Kidney glomerular epithelial cell (primary cell): Measurements from ENCODE around the gene LDB3.

ENCODE experiments used
- DNase-seq: peaks from one replicate; lab custom pipeline; 2025; lab: John Stamatoyannopoulos, UW

Gene LDB3

GRCh38 chr10:86707505-86707904 is 39.2 kb downstream of the LDB3 start:
- no peak for DNase-seq

GRCh38 chr10:86708068-86708782 is 39.9 kb downstream of the LDB3 start:
- DNase-seq = no peak

- no peak for DNase-seq
These were observed 40.6 kb downstream of the LDB3 start for GRCh38 chr10:86708783-86709380.

DNA sequence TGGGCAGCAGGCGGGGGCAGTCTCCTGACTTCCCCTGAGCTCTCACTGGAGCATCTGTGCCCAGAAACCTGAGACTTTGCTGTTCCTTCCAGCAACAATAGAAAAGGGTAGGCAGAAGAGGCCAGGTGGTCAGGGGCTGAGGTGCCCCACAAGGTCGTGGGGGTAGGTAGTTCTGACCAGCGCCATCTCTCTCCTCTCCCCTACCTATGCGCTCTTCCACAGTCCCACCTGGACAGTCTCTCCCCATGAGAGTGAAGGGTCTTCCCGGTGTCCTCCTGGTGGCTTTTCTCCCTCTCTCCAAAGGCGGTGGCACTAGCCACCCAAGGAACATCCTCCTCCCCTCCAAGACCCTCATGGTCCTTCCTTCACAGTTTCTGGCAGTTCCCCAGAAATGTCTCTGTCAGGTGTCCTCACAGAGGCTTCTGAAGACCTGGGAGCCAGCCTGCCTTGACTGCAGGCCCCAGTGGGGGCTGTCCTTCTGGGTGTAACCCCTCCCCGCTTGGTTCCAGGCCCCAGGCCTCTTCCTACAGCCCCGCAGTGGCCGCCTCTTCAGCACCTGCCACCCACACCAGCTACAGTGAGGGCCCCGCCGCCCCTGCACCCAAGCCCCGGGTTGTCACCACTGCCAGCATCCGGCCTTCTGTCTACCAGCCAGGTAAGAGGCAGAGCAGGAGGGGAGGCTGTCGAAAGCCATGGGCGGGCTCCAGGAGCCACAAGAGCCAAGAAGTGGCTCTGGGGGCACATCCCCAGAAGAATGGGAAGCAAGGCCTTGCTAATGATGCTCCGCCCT is 41.3 kb downstream of the LDB3 start:
- no peak for DNase-seq

- DNase-seq = peak; percentile 80
These were observed 42.7 kb downstream of the LDB3 start for GRCh38 chr10:86710987-86711512.

GRCh38 chr10:86711513-86712316 is 43.4 kb downstream of the LDB3 start:
- DNase-seq = peak; percentile 43

DNA sequence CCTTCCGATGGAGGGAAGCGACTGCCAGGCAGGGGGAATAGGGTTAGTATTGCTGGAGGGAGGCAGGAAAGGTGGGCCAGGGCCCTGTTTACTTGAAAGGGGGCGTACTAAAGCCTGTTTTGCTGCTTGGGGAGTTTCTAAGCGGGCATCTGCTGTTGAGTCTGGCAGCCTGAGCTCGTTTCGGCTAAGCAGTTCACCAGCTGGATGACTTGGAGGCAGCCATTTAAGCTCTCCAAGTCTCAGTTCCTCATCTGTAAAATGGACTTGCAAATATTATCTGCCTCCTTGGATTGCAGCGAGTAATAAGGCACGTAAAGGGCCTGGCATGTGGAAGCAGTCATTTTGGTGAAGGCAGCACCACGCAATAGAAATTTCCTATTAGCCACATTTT is 44.0 kb downstream of the LDB3 start:
- DNase-seq = no peak

DNA sequence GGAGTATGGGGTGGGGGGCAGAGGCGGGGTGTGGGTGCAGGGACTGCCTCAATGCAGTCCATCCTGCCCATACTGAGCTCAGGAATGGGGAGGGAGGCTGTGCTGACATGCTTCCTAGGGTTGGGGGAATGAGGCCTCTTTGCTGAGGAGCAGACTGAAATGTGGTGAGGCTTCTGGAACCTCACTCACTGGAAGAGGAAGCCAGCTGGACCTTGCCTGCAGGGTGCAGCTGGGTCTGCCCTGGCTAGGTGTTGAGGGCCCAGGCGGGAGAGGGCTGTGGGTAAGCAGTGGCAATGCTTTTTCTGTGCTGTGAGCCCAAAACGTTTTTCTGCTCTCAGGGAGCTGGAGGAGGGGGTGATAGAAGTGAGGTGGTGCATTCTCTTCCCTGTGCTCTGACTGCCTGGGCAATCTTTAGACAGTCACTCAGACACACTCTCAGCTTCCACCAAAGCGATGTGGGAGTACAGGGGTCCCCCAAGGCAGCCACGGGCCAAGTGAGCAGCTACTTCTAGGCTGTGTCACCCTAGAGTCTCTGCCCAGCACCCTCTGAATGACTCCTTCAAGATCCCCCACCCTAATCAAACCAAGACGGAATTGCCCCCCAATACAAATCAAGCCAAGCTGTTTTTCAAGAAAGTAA is 47.0 kb downstream of the LDB3 start:
- DNase-seq = no peak

DNA sequence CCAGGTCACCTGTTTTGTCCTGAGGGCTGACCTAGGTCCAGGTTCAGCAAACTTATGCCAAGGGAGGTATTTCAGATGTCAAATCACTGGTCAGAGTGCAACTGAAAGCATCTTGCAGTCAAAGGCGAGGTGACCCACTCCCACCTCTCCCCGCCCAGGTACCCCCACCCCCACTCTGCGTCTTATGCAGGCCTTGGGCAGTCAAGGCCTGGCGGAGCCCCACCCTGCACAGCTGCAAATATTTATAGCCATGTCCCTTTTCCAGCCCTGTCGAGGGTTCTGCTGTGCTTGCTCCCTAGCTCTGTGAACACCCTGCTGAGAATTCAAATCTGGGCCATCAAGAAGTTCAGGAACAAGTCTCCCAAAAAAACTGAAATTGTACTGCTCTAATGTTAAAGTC is 47.5 kb downstream of the LDB3 start:
- DNase-seq = no peak

DNA sequence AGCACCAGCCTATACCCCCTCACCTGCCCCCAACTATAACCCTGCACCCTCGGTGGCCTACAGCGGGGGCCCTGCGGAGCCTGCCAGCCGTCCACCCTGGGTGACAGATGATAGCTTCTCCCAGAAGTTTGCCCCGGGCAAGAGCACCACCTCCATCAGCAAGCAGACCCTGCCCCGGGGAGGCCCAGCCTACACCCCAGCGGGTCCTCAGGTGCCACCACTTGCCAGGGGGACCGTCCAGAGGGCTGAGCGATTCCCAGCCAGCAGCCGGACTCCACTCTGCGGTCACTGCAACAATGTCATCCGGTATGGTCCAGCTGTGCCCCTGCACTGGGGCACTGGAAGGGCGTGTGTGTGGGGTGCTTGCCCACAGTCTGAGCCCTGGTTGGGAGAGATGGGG is 48.2 kb downstream of the LDB3 start:
- DNase-seq = no peak

DNA sequence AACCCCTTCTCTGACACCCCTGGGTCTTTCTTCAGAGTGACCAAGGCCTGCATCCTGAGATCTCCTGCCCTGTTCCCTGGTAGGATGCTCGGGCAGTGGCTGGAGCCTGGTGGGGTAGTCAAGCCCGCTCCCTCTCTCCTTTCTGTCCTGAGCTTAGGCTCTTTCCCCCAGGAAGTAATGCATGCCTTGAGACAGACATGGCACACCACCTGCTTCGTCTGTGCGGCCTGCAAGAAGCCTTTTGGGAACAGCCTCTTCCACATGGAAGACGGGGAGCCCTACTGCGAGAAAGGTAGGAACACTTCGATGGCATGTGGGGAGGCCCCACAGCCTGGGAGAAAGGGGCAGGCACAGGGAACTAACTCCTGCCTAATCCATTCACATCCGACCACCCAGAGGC is 50.2 kb downstream of the LDB3 start:
- DNase-seq = no peak

DNA sequence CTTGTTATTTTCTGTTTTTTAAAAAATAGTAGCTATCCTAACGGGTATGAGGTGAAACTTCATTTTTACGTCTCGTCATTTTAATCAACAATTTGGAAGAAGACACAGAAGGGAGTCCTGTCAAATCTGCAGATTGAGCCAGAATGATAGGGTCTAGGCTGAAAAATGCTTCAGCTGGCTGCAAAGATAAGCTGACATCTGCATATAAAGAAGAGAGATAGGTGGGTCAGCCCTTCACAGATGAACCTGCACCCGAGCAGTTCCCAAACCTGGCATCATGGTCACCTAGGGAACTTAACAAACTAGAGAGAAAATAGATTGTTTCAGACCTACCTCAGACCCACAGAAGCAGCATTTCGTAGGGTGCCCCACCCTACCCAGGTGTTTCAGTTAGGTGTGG is 52.9 kb downstream of the LDB3 start:
- DNase-seq = no peak

DNA sequence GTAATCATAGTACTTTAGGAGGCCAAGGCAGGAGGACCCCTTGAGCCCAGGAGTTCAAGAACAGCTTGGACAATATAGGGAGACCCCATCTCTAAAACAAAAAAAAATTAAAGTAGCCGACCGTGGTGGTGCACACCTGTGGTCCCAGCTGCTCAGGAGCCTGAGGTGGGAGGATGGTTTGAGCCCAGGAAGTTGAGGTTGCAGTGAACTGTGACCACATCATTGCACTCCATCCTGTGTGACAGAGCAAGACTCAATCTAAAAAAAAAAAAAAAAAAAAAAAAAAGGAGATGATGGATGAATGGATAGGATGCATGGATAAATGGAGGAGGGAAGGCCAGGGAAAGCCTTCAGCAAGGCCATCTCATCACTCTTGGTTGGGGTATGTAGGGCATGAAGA is 54.7 kb downstream of the LDB3 start:
- DNase-seq = no peak

DNA sequence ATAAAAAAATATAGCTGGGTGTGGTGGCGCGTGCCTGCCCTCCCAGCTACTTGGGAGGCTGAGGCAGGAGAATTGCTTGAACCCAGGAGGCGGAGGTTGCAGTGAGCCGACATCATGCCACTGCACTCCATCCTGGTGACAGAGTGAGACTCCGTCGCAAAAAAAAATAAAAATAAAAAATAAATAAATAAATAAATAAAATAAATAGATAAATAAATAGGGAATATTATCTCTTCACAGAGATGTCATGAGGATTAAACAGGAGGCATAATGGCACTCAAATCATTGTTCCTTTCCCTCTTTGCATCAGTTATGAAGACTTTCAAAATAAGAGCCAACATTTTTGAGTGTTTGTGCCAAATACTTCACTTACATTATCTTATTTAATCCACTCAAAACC is 56.1 kb downstream of the LDB3 start:
- no peak for DNase-seq

DNA sequence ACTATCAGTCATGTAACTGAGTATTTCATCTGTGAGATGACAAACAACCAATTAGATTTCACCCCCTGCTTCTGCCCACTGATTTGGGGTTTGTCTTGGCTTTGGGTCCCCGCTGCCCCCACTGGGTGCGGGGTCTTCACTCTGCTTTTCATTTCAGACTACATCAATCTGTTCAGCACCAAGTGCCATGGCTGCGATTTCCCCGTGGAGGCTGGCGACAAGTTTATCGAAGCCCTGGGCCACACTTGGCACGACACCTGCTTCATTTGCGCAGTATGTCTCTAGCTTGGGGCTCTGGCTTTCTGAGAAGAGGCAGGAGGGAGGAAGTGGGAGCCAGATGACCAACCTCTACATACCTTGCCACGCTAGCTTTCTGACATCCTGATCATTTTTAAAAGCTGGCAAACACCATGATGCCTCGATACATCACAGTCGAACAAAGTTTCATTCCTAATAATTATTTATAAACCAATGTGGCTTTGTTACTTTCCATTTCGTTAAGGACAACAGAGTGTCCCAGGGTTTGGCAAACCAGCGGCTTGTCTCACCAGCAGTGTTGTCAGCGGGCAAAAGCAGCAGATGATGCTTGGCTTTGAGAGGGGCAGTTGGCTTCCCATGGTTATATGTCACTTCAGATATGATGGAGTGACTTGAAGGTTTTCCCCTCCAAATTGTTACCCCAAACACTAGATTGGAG is 57.8 kb downstream of the LDB3 start:
- no peak for DNase-seq

GRCh38 chr10:86726677-86726999 is 58.3 kb downstream of the LDB3 start:
- DNase-seq = no peak

DNA sequence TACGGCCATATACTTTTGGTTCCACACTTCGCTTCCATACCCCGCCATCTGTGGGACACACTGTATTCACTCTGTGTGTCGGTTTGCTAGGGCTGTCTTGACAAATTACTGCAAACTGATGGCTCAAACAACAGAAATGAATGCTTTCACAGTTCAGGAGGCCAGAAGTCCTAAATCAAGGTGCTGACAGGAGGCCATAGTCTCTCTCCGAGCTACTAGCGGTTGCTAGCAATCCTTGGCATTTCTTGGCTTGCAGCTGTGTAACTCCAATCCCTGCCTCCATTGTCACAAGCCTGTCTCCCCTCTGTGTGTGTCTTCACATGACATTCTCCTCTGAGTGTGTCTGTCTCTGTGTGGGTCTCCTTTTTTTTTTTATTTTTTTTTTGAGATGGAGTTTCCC is 59.2 kb downstream of the LDB3 start:
- DNase-seq = no peak

DNA sequence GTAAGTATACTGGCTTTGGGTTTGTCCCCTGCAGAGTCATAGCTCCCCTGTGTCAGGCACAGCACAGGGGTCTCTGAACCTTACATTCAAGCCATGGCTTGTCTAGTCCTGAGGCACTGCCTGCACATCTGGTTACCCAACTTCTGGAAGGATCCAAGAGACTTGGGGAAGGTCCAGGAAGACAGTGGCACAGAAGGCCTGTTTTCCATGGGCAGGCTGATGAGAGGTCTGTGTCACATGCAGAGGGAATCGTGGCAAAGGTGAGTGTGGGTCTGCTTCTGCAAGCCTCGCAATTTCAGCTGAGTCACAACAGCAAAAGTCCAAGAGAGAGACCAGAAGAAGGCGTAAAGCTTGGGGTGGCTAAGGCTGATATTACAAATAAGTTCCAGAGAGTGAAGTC is 59.7 kb downstream of the LDB3 start:
- no peak for DNase-seq

GRCh38 chr10:86729677-86730076 is 61.4 kb downstream of the LDB3 start:
- DNase-seq = no peak

DNA sequence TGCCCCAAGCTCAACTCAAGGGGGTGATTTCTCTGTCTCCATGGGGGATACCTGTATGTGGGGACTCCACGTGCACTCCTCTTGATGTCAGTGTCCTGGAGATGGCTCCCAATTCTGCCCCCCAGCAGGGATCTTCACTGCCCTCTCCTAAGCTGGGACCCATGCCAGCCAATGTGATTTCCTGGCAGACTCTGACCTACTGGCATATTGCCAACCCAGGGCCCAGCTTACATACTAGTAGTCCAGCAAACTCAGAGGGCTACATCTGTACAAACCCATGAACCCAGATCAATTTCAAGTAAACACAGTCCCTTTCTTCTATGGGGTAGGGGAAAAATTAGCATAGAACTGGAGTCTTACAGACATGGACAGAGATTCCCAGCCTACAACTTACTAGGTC is 61.9 kb downstream of the LDB3 start:
- DNase-seq = no peak

DNA sequence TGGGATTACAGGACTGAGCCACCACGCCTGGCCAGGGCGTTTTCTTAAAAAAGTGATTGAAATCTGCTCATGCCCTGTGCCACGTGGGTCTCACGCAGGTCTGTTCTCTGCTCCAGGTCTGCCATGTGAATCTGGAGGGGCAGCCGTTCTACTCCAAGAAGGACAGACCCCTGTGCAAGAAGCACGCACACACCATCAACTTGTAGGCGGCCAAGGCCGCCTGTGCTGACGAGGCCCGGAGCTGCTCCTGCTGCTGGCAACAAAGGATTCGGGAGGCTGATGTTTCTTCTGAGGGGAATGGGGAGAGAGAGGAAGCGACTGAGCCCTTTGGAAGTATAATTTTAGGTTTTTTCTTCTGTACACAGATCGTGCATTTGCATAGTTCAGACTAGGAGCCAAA is 64.5 kb downstream of the LDB3 start:
- DNase-seq = no peak
